K562 (cell line): ENCODE data around the gene NRXN2. TPM values are rescaled to one million over a fixed set of nuclear protein-coding genes. Genes with fewer than 3 reads are reported as not detected.

ENCODE experiments used
- ATAC-seq: fragments of 200-7000 bp; cut with Tn5 transposase; 3 replicates; pipeline ENCODE4 v1.9.1; 2020; ENCODE audit warnings: moderate library complexity
- BruUV-seq: library from RNA; stranded (reverse); fragments of 400-500 nt; replicated peaks from 2 replicates; lab custom pipeline; 2021; lab: Mats Ljungman, UMichigan
- CTCF ChIA-PET: fragments of 300-600 bp; formaldehyde crosslinking; extraction: SDS; loops from one replicate; lab custom pipeline; 2021; ENCODE audit warnings: low intra/inter-chr PET ratio; lab: Yijun Ruan, JAX
- POLR2A ChIA-PET: fragments of 300-600, 350-650 bp; sonication (Branson Sonifier 250); formaldehyde crosslinking; extraction: SDS; loops from one replicate; lab custom pipeline; 2021; ENCODE audit warnings: antibody characterized with exemption, inconsistent platforms; lab: Yijun Ruan, JAX
- DNase-seq, 4 experiments: peaks; one replicate each; pipeline versions ENCODE4 v3.0.0 to v3.0.0-alpha.2; 2011 to 2018; ENCODE audit warnings: low spot score in 3 of 4, mixed read lengths in 3 of 4; ENCODE audit errors: extremely low read depth in 1 of 4
- FAIRE-seq: peaks from 2 replicates; lab custom pipeline; 2011; peaks lifted over from hg19 to GRCh38; lab: Jason Lieb, UNC
- H2AFZ ChIP-seq: 2 replicates; pipeline ENCODE4 v1.6.0; 2011; ENCODE audit warnings: low read depth, low read length, control low read depth, inconsistent platforms
- H3K27ac ChIP-seq: fragments of 200-600 bp; 3 replicates; pipeline ENCODE4 v1.8.0; 2011; ENCODE audit warnings: low read depth, mild to moderate bottlenecking, control low read depth, inconsistent platforms, low read length, moderate library complexity, mixed read lengths; ENCODE audit errors: extremely low read depth
- H3K27me3 ChIP-seq, 2 experiments: fragments of 300-600 bp in 1 of 2; 2 replicates in 1 of 2; 3 replicates in 1 of 2; pipeline versions ENCODE4 v1.6.0 to v1.8.0; 2011; ENCODE audit warnings: inconsistent platforms in 2 of 2, low read length in 2 of 2, mild to moderate bottlenecking in 1 of 2, mixed read lengths in 1 of 2, moderate library complexity in 1 of 2; ENCODE audit not compliant: control insufficient read depth in 2 of 2, insufficient read depth in 2 of 2
- H3K36me3 ChIP-seq: fragments of 300-600 bp; 3 replicates; pipeline ENCODE4 v1.8.0; 2011; ENCODE audit warnings: mild to moderate bottlenecking, low read length, inconsistent platforms; ENCODE audit not compliant: control insufficient read depth, insufficient read depth
- H3K4me1 ChIP-seq, 2 experiments: fragments of 200-600 bp in 1 of 2; replicated peaks in 1 of 2; 2 replicates in 1 of 2; 3 replicates in 1 of 2; pipeline versions ENCODE4 v1.5.1 to v1.8.0; 2011; ENCODE audit warnings: inconsistent platforms in 2 of 2, low read length in 2 of 2, mild to moderate bottlenecking in 1 of 2, mixed read lengths in 1 of 2, moderate library complexity in 1 of 2; ENCODE audit not compliant: control insufficient read depth in 2 of 2, insufficient read depth in 2 of 2
- H3K4me2 ChIP-seq: 2 replicates; pipeline ENCODE4 v1.6.1; 2011; ENCODE audit warnings: low read length, control low read depth, inconsistent platforms, mixed read lengths; ENCODE audit not compliant: insufficient read depth
- H3K4me3 ChIP-seq: fragments of 200-600 bp; sonication (generic), shearing (Covaris generic); 2 replicates; pipeline ENCODE4 v1.5.1; 2016; ENCODE audit warnings: control low read depth, inconsistent platforms
- H3K79me2 ChIP-seq: fragments of 200-600 bp; 3 replicates; pipeline ENCODE4 v1.8.0; 2011; ENCODE audit warnings: low read length, inconsistent platforms; ENCODE audit not compliant: control insufficient read depth, insufficient read depth
- H3K9ac ChIP-seq, 2 experiments: 2 replicates each; pipeline versions ENCODE4 v1.6.0 to v1.6.1; 2011; ENCODE audit warnings: low read depth in 2 of 2, low read length in 2 of 2, control low read depth in 1 of 2, inconsistent platforms in 1 of 2, mild to moderate bottlenecking in 1 of 2, mixed read lengths in 1 of 2; ENCODE audit not compliant: insufficient read depth in 1 of 2
- H3K9me1 ChIP-seq: one replicate; pipeline ENCODE4 v1.6.0; 2011; ENCODE audit warnings: inconsistent platforms, mild to moderate bottlenecking, low read length, moderate library complexity; ENCODE audit not compliant: control insufficient read depth, insufficient read depth
- H3K9me3 ChIP-seq: replicated peaks from 2 replicates; pipeline ENCODE4 v1.5.1; 2011; ENCODE audit warnings: low read depth, low read length, inconsistent platforms; ENCODE audit not compliant: control insufficient read depth, insufficient read depth
- H4K20me1 ChIP-seq: replicated peaks from 2 replicates; pipeline ENCODE4 v1.6.1; 2011; ENCODE audit warnings: low read length, inconsistent platforms, mixed read lengths; ENCODE audit not compliant: control insufficient read depth, insufficient read depth
- CTBP1 ChIP-seq: fragments of 450-650 bp; IDR thresholded peaks from 2 replicates; pipeline ENCODE4 v1.6.1; 2016; ENCODE audit warnings: borderline replicate concordance
- L3MBTL2 ChIP-seq: fragments of 450-650 bp; IDR thresholded peaks from 2 replicates; pipeline ENCODE4 v1.6.1; 2016; ENCODE audit warnings: mild to moderate bottlenecking, moderate library complexity
- MYBL2 ChIP-seq, 2 experiments: fragments of 450-650 bp in 1 of 2; sonication (generic) in 1 of 2; formaldehyde crosslinking in 1 of 2; IDR thresholded peaks; 2 replicates each; pipeline versions ENCODE4 v1.6.1 to v1.8.1; 2017 to 2022; ENCODE audit warnings: borderline replicate concordance in 1 of 2, inconsistent platforms in 1 of 2, low read depth in 1 of 2, mild to moderate bottlenecking in 1 of 2, missing genetic modification reagents in 1 of 2, moderate library complexity in 1 of 2
- NFIX ChIP-seq: fragments of 250-450 bp; sonication (Bioruptor Pico); IDR thresholded peaks from 2 replicates; pipeline ENCODE4 v1.4.0; 2020; ENCODE audit warnings: low read depth, mild to moderate bottlenecking, moderate library complexity
- PRDM10 ChIP-seq: fragments of 450-650 bp; IDR thresholded peaks from 2 replicates; pipeline ENCODE4 v1.6.1; 2018; ENCODE audit not compliant: partially characterized antibody
- ZBTB33 ChIP-seq: sonication (generic); formaldehyde crosslinking; IDR thresholded peaks from 2 replicates; pipeline ENCODE4 v1.8.1; 2023; ENCODE audit warnings: mild to moderate bottlenecking, missing genetic modification reagents
- ZNF740 ChIP-seq, 3 experiments: fragments of 200-800 bp in 1 of 3; sonication (Bioruptor generic) in 1 of 3; sonication (generic) in 1 of 3; formaldehyde crosslinking in 1 of 3; IDR thresholded peaks; 2 replicates each; pipeline versions ENCODE4 v1.6.1 to v1.8.0; 2016 to 2022; ENCODE audit warnings: mild to moderate bottlenecking in 2 of 3, missing compliant biosample characterization in 2 of 3, missing genetic modification characterization in 2 of 3, missing genetic modification reagents in 1 of 3
- WGBS: fragments of 100-300 bp; shearing (Covaris generic); methylation state at CpG from one replicate; pipeline ENCODE4 v1.1.6; 2016; ENCODE audit warnings: low coverage, mixed read lengths; ENCODE audit not compliant: insufficient coverage; ENCODE audit errors: missing lambda C conversion rate; 5-methylcytosine and 5-hydroxymethylcytosine counted together
- in situ Hi-C: fragments of 300-500 bp; cut with MboI; formaldehyde crosslinking; loops from 4 replicates; pipeline ENCODE4 v1.15.0; 2018; ENCODE audit warnings: inconsistent platforms, mixed read lengths
- intact Hi-C: fragments of 100-400 bp; cut with micrococcal nuclease; formaldehyde crosslinking; loops from 2 replicates; pipeline ENCODE4 v1.14.2; 2022
- polyA plus RNA-seq, 8 experiments: library from polyadenylated mRNA; depleted of rRNA in 4 of 8; stranded (reverse) in 5 of 8; unstranded in 3 of 8; fragments of >200 nt; fragmentation: Nextera tagmentation in 2 of 8; fragmentation: Illumina TruSeq in 1 of 8; extraction: Ambion mirVana in 2 of 8; extraction: Trizol in 1 of 8; gene quantifications; 2 replicates each; pipeline versions ENCODE4 v1.2.1 to v1.2.3, GENCODE V29; 2011 to 2014; ENCODE audit warnings: inconsistent platforms in 1 of 8, missing spikeins in 1 of 8
- total RNA-seq, 7 experiments: library from RNA; depleted of rRNA in 6 of 7; stranded (reverse); fragments of >200 nt in 6 of 7; fragmentation: Illumina TruSeq in 2 of 7; extraction: Trizol in 2 of 7; gene quantifications; 2 replicates each; pipeline versions ENCODE4 v1.2.1 to v1.2.3, GENCODE V29; 2011 to 2021; ENCODE audit warnings: low replicate concordance in 1 of 7
- TF ChIP-seq, protein P1 (sequence below): sonication (generic); formaldehyde crosslinking; IDR thresholded peaks from 2 replicates; pipeline ENCODE4 v1.8.0; 2022; ENCODE audit warnings: missing genetic modification reagents, mild to moderate bottlenecking, borderline replicate concordance

The NRXN2 gene
- total and polyA plus RNA-seq, 9 of the 15 experiments (the other 6 are each of a cell fraction or from before 2014, with no cell fraction given): 0.07 to 0.47 (median 0.15) TPM; not detected in 4

DNA sequence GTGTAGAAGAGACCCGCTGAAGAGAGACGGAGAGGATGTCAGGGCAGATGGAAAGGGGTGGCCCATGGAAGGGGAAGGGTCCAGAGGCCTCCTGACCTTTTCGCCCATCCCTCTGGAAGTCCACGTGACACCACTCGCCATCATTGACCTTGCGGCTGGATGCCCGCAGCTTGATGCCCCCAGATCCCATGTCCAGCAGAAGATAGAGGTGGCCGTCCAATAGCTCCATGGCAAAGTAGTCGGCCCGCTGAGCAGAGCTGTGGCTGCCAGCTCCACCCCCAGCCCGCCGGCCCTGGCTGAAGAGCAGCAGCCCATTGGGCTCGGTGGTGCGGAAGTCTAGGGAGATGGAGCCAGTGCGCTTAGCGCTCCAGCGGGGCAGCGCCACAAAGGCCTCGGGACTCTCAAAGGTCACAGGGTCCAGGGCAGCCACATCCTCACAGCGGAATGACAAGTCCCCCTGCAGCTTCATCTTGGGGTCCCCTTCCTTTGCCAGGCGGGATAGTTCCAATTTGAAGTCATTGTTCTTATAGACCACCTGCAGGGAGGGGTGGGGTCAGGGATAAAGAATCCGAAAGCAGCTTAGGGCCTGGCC lies 55.7 kb downstream of the NRXN2 start (continued):
- TF ChIP-seq ZNF740 (CRISPR knock-in tag; IDR thresholded peaks at IDR 0.05) (no peak), ZNF740 (tag; IDR thresholded peaks at IDR 0.05) (no peak), ZBTB33 (CRISPR knock-in tag) (peak; percentile 93)

GRCh38 chr11:64665411-64665821 lies 57.6 kb downstream of the NRXN2 start:
- Histone ChIP-seq H3K4me2 (peak overlapping the region; percentile 54), H3K27me3 (no peaks in the 10 kb centered on the region; a peak in 1 of 5 replicates), H3K9me3 (no peaks in the 10 kb centered on the region), H3K4me3 (no peak overlapping the region), H3K27ac (no peak overlapping the region; the same call in 2 of the 3 replicates), H3K4me1 (peaks cover 7 to 17% of the 10 kb centered on the region in 2 experiments; a peak in 4 of 5 replicates), H4K20me1 (no peaks in the 10 kb centered on the region), H3K36me3 (no peaks in the 10 kb centered on the region), H3K79me2 (no peaks in the 10 kb centered on the region), H3K9me1 (no peaks in the 10 kb centered on the region), H2AFZ (peak overlapping the region; percentile 90), H3K9ac (peak overlapping the region in 1 of 2 experiments; percentile 37; a peak in 1 of 4 replicates)
- intact Hi-C loops (no loop called here), in situ Hi-C loops (no loop called here)
- FAIRE-seq (peak; percentile 91), ATAC-seq (peak; percentile 94), DNase-seq (peak; percentile 66 to 81 (median 70))
- BruUV-seq: no TSS peak
- ChIA-PET POLR2A (interaction anchor here (0.5 to 1.2 kb wide), 4 partner anchors 8 to 334 kb away, joined by 3 to 6 read pairs (median 4); no protein-coding TSS in a partner anchor), CTCF (no interaction called here)
- 6% methylated on average over 7 of the region's 7 CpGs for WGBS
- TF ChIP-seq, protein P1, sequence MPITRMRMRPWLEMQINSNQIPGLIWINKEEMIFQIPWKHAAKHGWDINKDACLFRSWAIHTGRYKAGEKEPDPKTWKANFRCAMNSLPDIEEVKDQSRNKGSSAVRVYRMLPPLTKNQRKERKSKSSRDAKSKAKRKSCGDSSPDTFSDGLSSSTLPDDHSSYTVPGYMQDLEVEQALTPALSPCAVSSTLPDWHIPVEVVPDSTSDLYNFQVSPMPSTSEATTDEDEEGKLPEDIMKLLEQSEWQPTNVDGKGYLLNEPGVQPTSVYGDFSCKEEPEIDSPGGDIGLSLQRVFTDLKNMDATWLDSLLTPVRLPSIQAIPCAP (CRISPR knock-in tag): no peak
- peak; percentile 98 for TF ChIP-seq PRDM10
- TF ChIP-seq NFIX (CRISPR knock-in tag): no peak
- no peak for TF ChIP-seq MYBL2 (IDR thresholded peaks at IDR 0.05; ENCODE audit: low read depth)
- no peak for TF ChIP-seq MYBL2 (CRISPR knock-in tag; IDR thresholded peaks at IDR 0.05; ENCODE audit: borderline replicate concordance)
- TF ChIP-seq CTBP1: peak; percentile 19; the same call in 1 of the 2 replicates
- TF ChIP-seq L3MBTL2: 0 out of 2 replicates have a peak, but pooled peaks have one; percentile 11
